Measurements from ENCODE around the gene FBXW5.

- TF ChIP-seq CTCF (conservative IDR thresholded peaks at IDR 0.05; ENCODE audit: low read length), result no peak
- no peak for TF ChIP-seq EZH2phosphoT487 (IDR thresholded peaks at IDR 0.05; ENCODE audit: borderline replicate concordance)
These were observed 987 bp downstream of the FBXW5 start for GRCh38 chr9:136943291-136944211.
